ENCODE results near the gene ETV2.
A peak's percentile ranks its signal among the peaks of the same experiment; 100 is the strongest.

ETV2 gene

GRCh38 chr19:35612559-35613321 is 28.8 kb upstream of the ETV2 start, which contains the start of gene HAUS5 (continued):
- 0 out of 2 replicates have a peak, but pooled peaks have one; percentile 36 for TF ChIP-seq ZSCAN16 (tag by site-specific recombination; IDR thresholded peaks at IDR 0.05)
- TF ChIP-seq, protein P1, sequence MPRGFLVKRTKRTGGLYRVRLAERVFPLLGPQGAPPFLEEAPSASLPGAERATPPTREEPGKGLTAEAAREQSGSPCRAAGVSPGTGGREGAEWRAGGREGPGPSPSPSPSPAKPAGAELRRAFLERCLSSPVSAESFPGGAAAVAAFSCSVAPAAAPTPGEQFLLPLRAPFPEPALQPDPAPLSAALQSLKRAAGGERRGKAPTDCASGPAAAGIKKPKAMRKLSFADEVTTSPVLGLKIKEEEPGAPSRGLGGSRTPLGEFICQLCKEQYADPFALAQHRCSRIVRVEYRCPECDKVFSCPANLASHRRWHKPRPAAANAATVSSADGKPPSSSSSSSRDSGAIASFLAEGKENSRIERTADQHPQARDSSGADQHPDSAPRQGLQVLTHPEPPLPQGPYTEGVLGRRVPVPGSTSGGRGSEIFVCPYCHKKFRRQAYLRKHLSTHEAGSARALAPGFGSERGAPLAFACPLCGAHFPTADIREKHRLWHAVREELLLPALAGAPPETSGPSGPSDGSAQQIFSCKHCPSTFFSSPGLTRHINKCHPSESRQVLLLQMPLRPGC (tag by site-specific recombination; IDR thresholded peaks at IDR 0.05) = peak; percentile 96
- TF ChIP-seq ZNF76 (tag by site-specific recombination; IDR thresholded peaks at IDR 0.05; ENCODE audit: borderline replicate concordance, low read depth) = peak; percentile 88
- no peak for TF ChIP-seq ZNF223 (tag by site-specific recombination; IDR thresholded peaks at IDR 0.05)
- TF ChIP-seq, protein P2, sequence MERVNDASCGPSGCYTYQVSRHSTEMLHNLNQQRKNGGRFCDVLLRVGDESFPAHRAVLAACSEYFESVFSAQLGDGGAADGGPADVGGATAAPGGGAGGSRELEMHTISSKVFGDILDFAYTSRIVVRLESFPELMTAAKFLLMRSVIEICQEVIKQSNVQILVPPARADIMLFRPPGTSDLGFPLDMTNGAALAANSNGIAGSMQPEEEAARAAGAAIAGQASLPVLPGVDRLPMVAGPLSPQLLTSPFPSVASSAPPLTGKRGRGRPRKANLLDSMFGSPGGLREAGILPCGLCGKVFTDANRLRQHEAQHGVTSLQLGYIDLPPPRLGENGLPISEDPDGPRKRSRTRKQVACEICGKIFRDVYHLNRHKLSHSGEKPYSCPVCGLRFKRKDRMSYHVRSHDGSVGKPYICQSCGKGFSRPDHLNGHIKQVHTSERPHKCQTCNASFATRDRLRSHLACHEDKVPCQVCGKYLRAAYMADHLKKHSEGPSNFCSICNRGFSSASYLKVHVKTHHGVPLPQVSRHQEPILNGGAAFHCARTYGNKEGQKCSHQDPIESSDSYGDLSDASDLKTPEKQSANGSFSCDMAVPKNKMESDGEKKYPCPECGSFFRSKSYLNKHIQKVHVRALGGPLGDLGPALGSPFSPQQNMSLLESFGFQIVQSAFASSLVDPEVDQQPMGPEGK (tag by site-specific recombination; IDR thresholded peaks at IDR 0.05) = peak; percentile 88
- TF ChIP-seq ZNF214 (tag by site-specific recombination; IDR thresholded peaks at IDR 0.05; ENCODE audit: borderline replicate concordance) = no peak
- TF ChIP-seq OVOL3 (tag by site-specific recombination; IDR thresholded peaks at IDR 0.05) = 0 out of 2 replicates have a peak, but pooled peaks have one; percentile 59
- TF ChIP-seq, protein P3, sequence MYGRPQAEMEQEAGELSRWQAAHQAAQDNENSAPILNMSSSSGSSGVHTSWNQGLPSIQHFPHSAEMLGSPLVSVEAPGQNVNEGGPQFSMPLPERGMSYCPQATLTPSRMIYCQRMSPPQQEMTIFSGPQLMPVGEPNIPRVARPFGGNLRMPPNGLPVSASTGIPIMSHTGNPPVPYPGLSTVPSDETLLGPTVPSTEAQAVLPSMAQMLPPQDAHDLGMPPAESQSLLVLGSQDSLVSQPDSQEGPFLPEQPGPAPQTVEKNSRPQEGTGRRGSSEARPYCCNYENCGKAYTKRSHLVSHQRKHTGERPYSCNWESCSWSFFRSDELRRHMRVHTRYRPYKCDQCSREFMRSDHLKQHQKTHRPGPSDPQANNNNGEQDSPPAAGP (tag by site-specific recombination; IDR thresholded peaks at IDR 0.05) = peak; percentile 100
- no peak; the same call in 1 of the 2 replicates for TF ChIP-seq EGR2 (tag by site-specific recombination; IDR thresholded peaks at IDR 0.05; ENCODE audit: low read depth)
- TF ChIP-seq WT1 (tag by site-specific recombination; IDR thresholded peaks at IDR 0.05) = peak; percentile 62; the same call in 1 of the 2 replicates
- 0 out of 2 replicates have a peak, but pooled peaks have one; percentile 45 for TF ChIP-seq ZNF10 (tag by site-specific recombination; IDR thresholded peaks at IDR 0.05)
- TF ChIP-seq GLIS2 (tag by site-specific recombination; IDR thresholded peaks at IDR 0.05) = peak; percentile 89
- peak; percentile 92; the same call in 1 of the 2 replicates for TF ChIP-seq ZNF561 (tag by site-specific recombination; IDR thresholded peaks at IDR 0.05; ENCODE audit: borderline replicate concordance)
- no peak for TF ChIP-seq ZNF266 (tag by site-specific recombination; IDR thresholded peaks at IDR 0.05; ENCODE audit: low read depth)
- peak; percentile 80 for TF ChIP-seq GLIS1 (tag by site-specific recombination; IDR thresholded peaks at IDR 0.05)
- peak; percentile 100 for TF ChIP-seq ATF2 (tag by site-specific recombination; IDR thresholded peaks at IDR 0.05; ENCODE audit: low read depth)
- no peak; the same call in none of the 2 replicates for TF ChIP-seq ZBTB44 (tag by site-specific recombination; IDR thresholded peaks at IDR 0.05)
- peak; percentile 88 for TF ChIP-seq CTCF (tag by site-specific recombination; IDR thresholded peaks at IDR 0.05)
- peak; percentile 91 for TF ChIP-seq KLF10 (tag by site-specific recombination; IDR thresholded peaks at IDR 0.05)
- TF ChIP-seq ZNF404 (tag by site-specific recombination; IDR thresholded peaks at IDR 0.05) = no peak
- TF ChIP-seq, protein P4, sequence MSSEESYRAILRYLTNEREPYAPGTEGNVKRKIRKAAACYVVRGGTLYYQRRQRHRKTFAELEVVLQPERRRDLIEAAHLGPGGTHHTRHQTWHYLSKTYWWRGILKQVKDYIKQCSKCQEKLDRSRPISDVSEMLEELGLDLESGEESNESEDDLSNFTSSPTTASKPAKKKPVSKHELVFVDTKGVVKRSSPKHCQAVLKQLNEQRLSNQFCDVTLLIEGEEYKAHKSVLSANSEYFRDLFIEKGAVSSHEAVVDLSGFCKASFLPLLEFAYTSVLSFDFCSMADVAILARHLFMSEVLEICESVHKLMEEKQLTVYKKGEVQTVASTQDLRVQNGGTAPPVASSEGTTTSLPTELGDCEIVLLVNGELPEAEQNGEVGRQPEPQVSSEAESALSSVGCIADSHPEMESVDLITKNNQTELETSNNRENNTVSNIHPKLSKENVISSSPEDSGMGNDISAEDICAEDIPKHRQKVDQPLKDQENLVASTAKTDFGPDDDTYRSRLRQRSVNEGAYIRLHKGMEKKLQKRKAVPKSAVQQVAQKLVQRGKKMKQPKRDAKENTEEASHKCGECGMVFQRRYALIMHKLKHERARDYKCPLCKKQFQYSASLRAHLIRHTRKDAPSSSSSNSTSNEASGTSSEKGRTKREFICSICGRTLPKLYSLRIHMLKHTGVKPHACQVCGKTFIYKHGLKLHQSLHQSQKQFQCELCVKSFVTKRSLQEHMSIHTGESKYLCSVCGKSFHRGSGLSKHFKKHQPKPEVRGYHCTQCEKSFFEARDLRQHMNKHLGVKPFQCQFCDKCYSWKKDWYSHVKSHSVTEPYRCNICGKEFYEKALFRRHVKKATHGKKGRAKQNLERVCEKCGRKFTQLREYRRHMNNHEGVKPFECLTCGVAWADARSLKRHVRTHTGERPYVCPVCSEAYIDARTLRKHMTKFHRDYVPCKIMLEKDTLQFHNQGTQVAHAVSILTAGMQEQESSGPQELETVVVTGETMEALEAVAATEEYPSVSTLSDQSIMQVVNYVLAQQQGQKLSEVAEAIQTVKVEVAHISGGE (tag by site-specific recombination; conservative IDR thresholded peaks at IDR 0.05; ENCODE audit: low read depth) = peak; percentile 54
- TF ChIP-seq ZNF843 (tag by site-specific recombination; IDR thresholded peaks at IDR 0.05) = peak; percentile 68; the same call in 1 of the 2 replicates
- TF ChIP-seq, protein P5, sequence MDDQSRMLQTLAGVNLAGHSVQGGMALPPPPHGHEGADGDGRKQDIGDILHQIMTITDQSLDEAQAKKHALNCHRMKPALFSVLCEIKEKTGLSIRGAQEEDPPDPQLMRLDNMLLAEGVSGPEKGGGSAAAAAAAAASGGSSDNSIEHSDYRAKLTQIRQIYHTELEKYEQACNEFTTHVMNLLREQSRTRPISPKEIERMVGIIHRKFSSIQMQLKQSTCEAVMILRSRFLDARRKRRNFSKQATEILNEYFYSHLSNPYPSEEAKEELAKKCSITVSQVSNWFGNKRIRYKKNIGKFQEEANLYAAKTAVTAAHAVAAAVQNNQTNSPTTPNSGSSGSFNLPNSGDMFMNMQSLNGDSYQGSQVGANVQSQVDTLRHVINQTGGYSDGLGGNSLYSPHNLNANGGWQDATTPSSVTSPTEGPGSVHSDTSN (CRISPR knock-in tag; IDR thresholded peaks at IDR 0.05) = peak; percentile 65; the same call in 1 of the 2 replicates
- TF ChIP-seq ZNF302 (tag by site-specific recombination; IDR thresholded peaks at IDR 0.05; ENCODE audit: low read depth) = no peak
